ENCODE data around the gene SRA1.

DNA sequence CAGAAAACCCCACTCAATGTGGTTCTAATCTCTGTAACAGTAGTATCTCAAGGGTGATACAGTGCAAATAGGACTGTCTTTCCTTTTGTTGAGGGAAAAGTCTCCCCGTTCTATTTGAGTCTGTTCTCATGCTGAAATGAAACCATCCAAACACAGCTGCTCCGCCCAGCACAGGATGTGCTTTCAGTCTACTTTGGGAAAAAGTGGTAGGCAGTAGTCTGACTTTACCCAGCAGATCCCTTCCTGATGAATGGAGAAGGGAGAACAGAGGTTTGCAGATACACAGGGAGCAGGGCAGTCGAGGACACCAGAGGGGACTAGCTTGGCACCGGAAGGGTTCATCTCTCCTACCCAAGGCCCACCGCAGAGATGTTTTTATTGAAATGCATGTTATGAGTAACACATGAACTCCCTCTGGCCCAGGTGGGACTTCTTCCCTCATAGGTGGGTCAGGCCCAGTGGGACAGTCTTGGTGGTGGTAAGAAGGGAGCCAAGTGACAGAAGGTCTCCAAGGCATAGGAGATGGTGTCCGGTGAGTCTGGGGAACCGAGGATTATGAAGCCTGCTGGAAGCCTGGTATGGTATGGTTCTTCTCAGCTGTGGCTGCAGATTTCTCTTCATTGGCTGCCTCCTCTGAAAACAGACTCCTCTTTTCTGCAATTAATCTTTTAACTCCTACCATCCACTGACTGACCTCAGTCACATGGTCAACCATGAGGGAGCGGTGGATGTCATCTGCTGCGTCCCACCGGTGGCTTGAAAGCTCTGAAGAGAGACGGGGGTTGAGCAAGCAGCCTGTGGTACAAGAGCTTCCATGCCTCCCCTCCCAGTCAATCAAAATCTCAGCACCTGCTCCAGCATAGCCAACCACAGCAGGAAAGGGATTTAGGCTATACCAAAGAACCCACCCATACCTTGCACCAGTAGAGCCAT lies 6.9 kb downstream of the SRA1 start:
- TF ChIP-seq, protein P1, sequence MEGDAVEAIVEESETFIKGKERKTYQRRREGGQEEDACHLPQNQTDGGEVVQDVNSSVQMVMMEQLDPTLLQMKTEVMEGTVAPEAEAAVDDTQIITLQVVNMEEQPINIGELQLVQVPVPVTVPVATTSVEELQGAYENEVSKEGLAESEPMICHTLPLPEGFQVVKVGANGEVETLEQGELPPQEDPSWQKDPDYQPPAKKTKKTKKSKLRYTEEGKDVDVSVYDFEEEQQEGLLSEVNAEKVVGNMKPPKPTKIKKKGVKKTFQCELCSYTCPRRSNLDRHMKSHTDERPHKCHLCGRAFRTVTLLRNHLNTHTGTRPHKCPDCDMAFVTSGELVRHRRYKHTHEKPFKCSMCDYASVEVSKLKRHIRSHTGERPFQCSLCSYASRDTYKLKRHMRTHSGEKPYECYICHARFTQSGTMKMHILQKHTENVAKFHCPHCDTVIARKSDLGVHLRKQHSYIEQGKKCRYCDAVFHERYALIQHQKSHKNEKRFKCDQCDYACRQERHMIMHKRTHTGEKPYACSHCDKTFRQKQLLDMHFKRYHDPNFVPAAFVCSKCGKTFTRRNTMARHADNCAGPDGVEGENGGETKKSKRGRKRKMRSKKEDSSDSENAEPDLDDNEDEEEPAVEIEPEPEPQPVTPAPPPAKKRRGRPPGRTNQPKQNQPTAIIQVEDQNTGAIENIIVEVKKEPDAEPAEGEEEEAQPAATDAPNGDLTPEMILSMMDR (IDR thresholded peaks at IDR 0.05; ENCODE audit: low read length): no peak
- no peak for TF ChIP-seq EZH2 (IDR thresholded peaks at IDR 0.05; ENCODE audit: borderline replicate concordance, low read length)

All from OCI-LY1 (cell line).